Endothelial cell of umbilical vein (primary cell): ENCODE results near the gene TFDP2. TPM values are rescaled to one million over a fixed set of nuclear protein-coding genes. Genes with fewer than 3 reads are reported as not detected.
"Not testable (repeated sequence)": the region's sequence is repeated elsewhere in the genome, so short reads cannot be mapped to it uniquely, and the experiment has no call there.

Experiments
- BruUV-seq: library from RNA; stranded (reverse); fragments of 400-500 nt; replicated peaks from 2 replicates; lab custom pipeline; 2021; lab: Mats Ljungman, UMichigan
- CTCF ChIA-PET: fragments of 300-600, 350-600 bp; sonication (Branson Sonifier 250); formaldehyde crosslinking; loops from one replicate; lab custom pipeline; 2021; ENCODE audit warnings: antibody characterized with exemption, inconsistent platforms; lab: Charles Lee
- POLR2A ChIA-PET: fragments of 300-600, 350-600 bp; sonication (Branson Sonifier 250); formaldehyde crosslinking; loops from one replicate; lab custom pipeline; 2021; ENCODE audit warnings: antibody characterized with exemption, inconsistent platforms; lab: Charles Lee
- DNase-seq: peaks from one replicate; pipeline ENCODE4 v3.0.0-alpha.2; 2011; ENCODE audit warnings: low read depth, low spot score
- FAIRE-seq: peaks from 2 replicates; lab custom pipeline; 2011; peaks lifted over from hg19 to GRCh38; lab: Jason Lieb, UNC
- H2AFZ ChIP-seq: 2 replicates; pipeline ENCODE4 v1.6.0; 2012; ENCODE audit warnings: low read depth, low read length, control low read depth, inconsistent platforms
- H3K27ac ChIP-seq: 2 replicates; pipeline ENCODE4 v1.5.1; 2011; ENCODE audit warnings: low read depth, mild to moderate bottlenecking, control low read depth, low read length, moderate library complexity; ENCODE audit not compliant: insufficient read depth
- H3K27me3 ChIP-seq, 2 experiments: 2 replicates each; pipeline versions ENCODE4 v1.6.0 to v1.6.1; 2011; ENCODE audit warnings: low read length in 2 of 2, mixed read lengths in 1 of 2; ENCODE audit not compliant: control insufficient read depth in 2 of 2, insufficient read depth in 2 of 2
- H3K36me3 ChIP-seq, 2 experiments: 2 replicates in 1 of 2; 3 replicates in 1 of 2; pipeline ENCODE4 v1.5.1; 2011; ENCODE audit warnings: low read length in 2 of 2, mild to moderate bottlenecking in 1 of 2, moderate library complexity in 1 of 2; ENCODE audit not compliant: control insufficient read depth in 2 of 2, insufficient read depth in 2 of 2; ENCODE audit errors: extremely low read depth in 1 of 2
- H3K4me1 ChIP-seq: 3 replicates; pipeline ENCODE4 v1.5.1; 2011; ENCODE audit warnings: mild to moderate bottlenecking, low read length; ENCODE audit not compliant: control insufficient read depth, insufficient read depth; ENCODE audit errors: extremely low read depth
- H3K4me2 ChIP-seq: 2 replicates; pipeline ENCODE4 v1.6.1; 2011; ENCODE audit warnings: low read length, control low read depth, mixed read lengths; ENCODE audit not compliant: insufficient read depth
- H3K4me3 ChIP-seq, 3 experiments: fragments of 200-600 bp in 1 of 3; sonication (generic), shearing (Covaris generic) in 1 of 3; replicated peaks in 1 of 3; 2 replicates each; pipeline ENCODE4 v1.5.1; 2011 to 2016; ENCODE audit warnings: control low read depth in 3 of 3, low read length in 3 of 3, mild to moderate bottlenecking in 2 of 3, inconsistent platforms in 1 of 3, low read depth in 1 of 3, moderate library complexity in 1 of 3; ENCODE audit not compliant: insufficient read depth in 1 of 3
- H3K79me2 ChIP-seq: 2 replicates; pipeline ENCODE4 v1.6.0; 2012; ENCODE audit warnings: low read length, inconsistent platforms; ENCODE audit not compliant: control insufficient read depth, insufficient read depth
- H3K9ac ChIP-seq: replicated peaks from 2 replicates; pipeline ENCODE3; 2011; ENCODE audit warnings: low read length, control low read depth; ENCODE audit not compliant: insufficient read depth; ENCODE audit errors: extremely low read depth
- H3K9me1 ChIP-seq: replicated peaks from 3 replicates; pipeline ENCODE4 v1.6.0; 2011; ENCODE audit warnings: mild to moderate bottlenecking, low read length; ENCODE audit not compliant: control insufficient read depth, insufficient read depth; ENCODE audit errors: extremely low read depth
- H3K9me3 ChIP-seq: replicated peaks from 2 replicates; pipeline ENCODE4 v1.5.1; 2012; ENCODE audit warnings: low read length, inconsistent platforms; ENCODE audit not compliant: control insufficient read depth, insufficient read depth
- H4K20me1 ChIP-seq: replicated peaks from 2 replicates; pipeline ENCODE3; 2011; ENCODE audit warnings: mild to moderate bottlenecking, low read length; ENCODE audit not compliant: control insufficient read depth, insufficient read depth; ENCODE audit errors: extremely low read depth
- CTCF ChIP-seq, 2 donors: IDR thresholded peaks; 1 replicate in 1 of 2; 2 replicates in 1 of 2; pipeline ENCODE4 v1.5.1; 2011; ENCODE audit warnings: low read length in 2 of 2, mild to moderate bottlenecking in 2 of 2, moderate library complexity in 2 of 2, control low read depth in 1 of 2, inconsistent platforms in 1 of 2, low read depth in 1 of 2; ENCODE audit not compliant: insufficient read depth in 1 of 2; ENCODE audit errors: extremely low read depth in 1 of 2
- EZH2 ChIP-seq: IDR thresholded peaks from 2 replicates; pipeline ENCODE4 v1.6.1; 2012; ENCODE audit warnings: borderline replicate concordance, low read depth, mild to moderate bottlenecking, moderate library complexity, low read length, inconsistent platforms; ENCODE audit not compliant: severe bottlenecking
- FOS ChIP-seq: IDR thresholded peaks from 2 replicates; pipeline ENCODE4 v1.6.1; 2011; ENCODE audit warnings: mild to moderate bottlenecking, low read length, moderate library complexity, borderline replicate concordance; ENCODE audit not compliant: insufficient read depth
- GATA2 ChIP-seq: IDR thresholded peaks from 2 replicates; pipeline ENCODE4 v1.7.0; 2011; ENCODE audit warnings: low read depth, mild to moderate bottlenecking, moderate library complexity, mixed read lengths, low read length; ENCODE audit not compliant: insufficient read length, insufficient read depth
- JUN ChIP-seq: IDR thresholded peaks from 2 replicates; pipeline ENCODE4 v1.6.1; 2011; ENCODE audit warnings: borderline replicate concordance, low read depth; ENCODE audit not compliant: insufficient read length, insufficient read depth
- POLR2AphosphoS5 ChIP-seq: IDR thresholded peaks from 2 replicates; pipeline ENCODE4 v1.6.1; 2012; ENCODE audit warnings: low read depth, mild to moderate bottlenecking, control low read depth, low read length, moderate library complexity; ENCODE audit not compliant: insufficient read depth
- dilution Hi-C: fragments of 300-500 bp; cut with MboI; formaldehyde crosslinking; loops from one replicate; pipeline ENCODE4 v1.15.0; 2019; ENCODE audit warnings: low sequenced_read_pairs; ENCODE audit not compliant: extremely low pct_ligation_motif_present
- intact Hi-C: fragments of 100-400 bp; cut with micrococcal nuclease; formaldehyde crosslinking; loops from one replicate; pipeline ENCODE4 v1.10.0; 2022
- polyA plus RNA-seq, 4 experiments: library from polyadenylated mRNA; depleted of rRNA in 3 of 4; stranded (reverse) in 3 of 4; unstranded in 1 of 4; fragments of >200 nt; gene quantifications; 2 replicates each; pipeline versions ENCODE4 v1.2.1 to v1.2.3, GENCODE V29; 2011 to 2012; ENCODE audit warnings: missing spikeins in 1 of 4
- total RNA-seq: library from RNA; stranded (reverse); gene quantifications from 2 replicates; pipeline ENCODE4 v1.2.3, GENCODE V29; 2021
- TF ChIP-seq, protein P1 (sequence below): IDR thresholded peaks from 2 replicates; pipeline ENCODE4 v1.6.1; 2011; ENCODE audit not compliant: insufficient read depth, insufficient read length

TFDP2 gene
- total and polyA plus RNA-seq, 2 donors (not counting 3 experiments of a cell fraction or from before 2014, with no cell fraction given), result 8.5 to 21.5 TPM

- H3K4me2 ChIP-seq, result no peak overlapping the region
- H2AFZ ChIP-seq, result no peak overlapping the region
- H3K79me2 ChIP-seq, result no peaks in the 10 kb centered on the region
- no peaks in the 10 kb centered on the region for H3K9me3 ChIP-seq
- TF ChIP-seq EZH2 (no peak), JUN (no peak), GATA2 (no peak), POLR2AphosphoS5 (no peak), FOS (no peak), CTCF (IDR thresholded peaks at IDR 0.05; ENCODE audit: extremely low read depth in 1 of 2, insufficient read depth in 1 of 2, low read depth in 1 of 2, low read length in 2 of 2) (peak; percentile 54 to 56)
- TF ChIP-seq, protein P1, sequence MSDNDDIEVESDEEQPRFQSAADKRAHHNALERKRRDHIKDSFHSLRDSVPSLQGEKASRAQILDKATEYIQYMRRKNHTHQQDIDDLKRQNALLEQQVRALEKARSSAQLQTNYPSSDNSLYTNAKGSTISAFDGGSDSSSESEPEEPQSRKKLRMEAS, result no peak
- CTCF ChIA-PET, result interaction anchor here (0.6 to 3.4 kb wide), 39 partner anchors 9 to 456 kb away, joined by 3 to 48 read pairs (median 4); partner anchors contain the start of genes ATP1B3 and RNF7
- H3K9me1 ChIP-seq, result no peaks in the 10 kb centered on the region
- no TSS peak for BruUV-seq
- peaks cover 13 to 17% of the 10 kb centered on the region in 2 experiments for H3K36me3 ChIP-seq
- peak; percentile 83 for FAIRE-seq
- DNase-seq, result peak; percentile 71
- intact Hi-C loops, result loop anchor here (1.0 to 5.0 kb wide), 5 partner anchors 131 to 451 kb away; partner anchors contain the start of gene RNF7
- no peak overlapping the region for H3K9ac ChIP-seq
- dilution Hi-C loops, result no loop called here
- H3K27me3 ChIP-seq, result no peaks in the 10 kb centered on the region
- no peaks in the 10 kb centered on the region for H3K4me1 ChIP-seq
- H3K4me3 ChIP-seq, result no peak overlapping the region
- POLR2A ChIA-PET, result interaction anchor here (0.6 kb wide), 1 partner anchor 16 kb away, joined by 4 read pairs; no protein-coding TSS in a partner anchor
- no peak overlapping the region for H3K27ac ChIP-seq
- no peaks in the 10 kb centered on the region for H4K20me1 ChIP-seq
These were observed 236.1 kb downstream of the TFDP2 start for GRCh38 chr3:141913150-141913811.

DNA sequence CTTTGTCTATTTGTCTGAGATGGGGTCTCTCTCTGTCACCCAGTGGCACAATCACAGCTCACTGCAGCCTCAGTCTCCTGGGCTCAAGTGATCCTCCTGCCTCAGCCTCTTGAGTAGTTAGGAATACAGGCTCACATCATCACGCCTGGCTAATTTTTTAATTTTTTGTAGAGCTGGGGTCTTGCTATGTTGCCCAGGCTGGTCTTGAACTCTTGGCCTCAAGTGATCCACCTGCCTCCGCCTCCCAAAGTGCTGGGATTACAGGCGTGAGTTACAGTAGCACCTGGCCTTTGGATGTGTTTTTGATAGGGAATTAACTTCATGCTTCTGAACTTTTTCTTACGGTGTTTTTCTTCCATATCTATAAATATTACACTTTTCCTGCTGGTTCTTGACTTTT is 239.4 kb downstream of the TFDP2 start:
- H3K79me2 ChIP-seq, H3K9me1 ChIP-seq, H3K9ac ChIP-seq, DNase-seq, H2AFZ ChIP-seq, H3K27ac ChIP-seq, H4K20me1 ChIP-seq, H3K9me3 ChIP-seq, dilution Hi-C loops, FAIRE-seq, H3K4me3 ChIP-seq, POLR2A ChIA-PET, H3K4me2 ChIP-seq, H3K4me1 ChIP-seq, H3K27me3 ChIP-seq, CTCF ChIA-PET, BruUV-seq: not testable (repeated sequence)
- peaks cover 17 to 22% of the 10 kb centered on the region in 2 experiments for H3K36me3 ChIP-seq
- intact Hi-C loops, result loop anchor here (5.0 kb wide), 1 partner anchor 448 kb away; no protein-coding TSS in a partner anchor
